Tibial nerve (tissue), 4 donors: ENCODE data around the gene STX18. TPM values are rescaled to one million over a fixed set of nuclear protein-coding genes. Genes with fewer than 3 reads are reported as not detected.

Experiments used
- DNase-seq, 2 donors: peaks; one replicate each; pipeline ENCODE4 v3.0.0-alpha.2; 2019; ENCODE audit warnings: low spot score in 2 of 2
- H3K27ac ChIP-seq, 4 donors: fragments of 200-600 bp; sonication (generic) in 3 of 4; one replicate each; pipeline ENCODE4 v1.5.1; 2017 to 2019; ENCODE audit warnings: mild to moderate bottlenecking in 1 of 4
- H3K27me3 ChIP-seq, 2 donors: fragments of 200-600 bp; sonication (generic) in 1 of 2; one replicate each; pipeline versions ENCODE4 v1.5.1 to v1.6.0; 2017 to 2019
- H3K36me3 ChIP-seq, 3 donors: fragments of 200-600 bp; sonication (generic); one replicate each; pipeline ENCODE4 v1.5.1; 2018 to 2019
- H3K4me1 ChIP-seq, 4 donors: fragments of 200-600 bp; sonication (generic) in 3 of 4; one replicate each; pipeline ENCODE4 v1.5.1; 2017 to 2019
- H3K4me3 ChIP-seq, 4 donors: fragments of 200-600 bp; sonication (generic) in 3 of 4; one replicate each; pipeline ENCODE4 v1.5.1; 2017 to 2019; ENCODE audit warnings: mild to moderate bottlenecking in 1 of 4, moderate library complexity in 1 of 4
- H3K9me3 ChIP-seq, 4 donors: fragments of 200-600 bp; sonication (generic) in 3 of 4; one replicate each; pipeline ENCODE4 v1.5.1; 2017 to 2019
- EP300 ChIP-seq, 2 donors: sonication (generic); formaldehyde crosslinking; IDR thresholded peaks; one replicate each; pipeline ENCODE4 v1.6.1; 2017; ENCODE audit warnings: antibody characterized with exemption in 2 of 2, mild to moderate bottlenecking in 1 of 2
- POLR2A ChIP-seq, 2 donors: fragments of 450-650 bp; IDR thresholded peaks; one replicate each; pipeline ENCODE4 v1.6.1; 2017; ENCODE audit warnings: antibody characterized with exemption in 2 of 2, mild to moderate bottlenecking in 2 of 2, moderate library complexity in 2 of 2
- WGBS, 2 donors: methylation state at CpG; one replicate each; pipeline ENCODE4 v1.1.5; 2018; 5-methylcytosine and 5-hydroxymethylcytosine counted together
- total RNA-seq, 4 donors: library from RNA; depleted of rRNA; stranded (reverse); fragments of >200 nt; gene quantifications; one replicate each; pipeline ENCODE4 v1.1.0, GENCODE V29; 2016
- TF ChIP-seq, protein P1 (sequence below), 5 experiments: fragments of 200-600 bp in 3 of 5; fragments of 450-650 bp in 2 of 5; sonication (generic) in 3 of 5; IDR thresholded peaks; one replicate each; pipeline ENCODE4 v1.5.1; 2016 to 2019; ENCODE audit warnings: antibody characterized with exemption in 5 of 5, mild to moderate bottlenecking in 3 of 5, moderate library complexity in 2 of 5

The STX18 gene
- total RNA-seq, 4 donors from 2014 or later: 16.5 to 37.5 (median 21.4) TPM

GRCh38 chr4:4379540-4380087 is 162.2 kb downstream of the STX18 start:
- TF ChIP-seq EP300 (IDR thresholded peaks at IDR 0.05): no peak
- TF ChIP-seq, protein P1, sequence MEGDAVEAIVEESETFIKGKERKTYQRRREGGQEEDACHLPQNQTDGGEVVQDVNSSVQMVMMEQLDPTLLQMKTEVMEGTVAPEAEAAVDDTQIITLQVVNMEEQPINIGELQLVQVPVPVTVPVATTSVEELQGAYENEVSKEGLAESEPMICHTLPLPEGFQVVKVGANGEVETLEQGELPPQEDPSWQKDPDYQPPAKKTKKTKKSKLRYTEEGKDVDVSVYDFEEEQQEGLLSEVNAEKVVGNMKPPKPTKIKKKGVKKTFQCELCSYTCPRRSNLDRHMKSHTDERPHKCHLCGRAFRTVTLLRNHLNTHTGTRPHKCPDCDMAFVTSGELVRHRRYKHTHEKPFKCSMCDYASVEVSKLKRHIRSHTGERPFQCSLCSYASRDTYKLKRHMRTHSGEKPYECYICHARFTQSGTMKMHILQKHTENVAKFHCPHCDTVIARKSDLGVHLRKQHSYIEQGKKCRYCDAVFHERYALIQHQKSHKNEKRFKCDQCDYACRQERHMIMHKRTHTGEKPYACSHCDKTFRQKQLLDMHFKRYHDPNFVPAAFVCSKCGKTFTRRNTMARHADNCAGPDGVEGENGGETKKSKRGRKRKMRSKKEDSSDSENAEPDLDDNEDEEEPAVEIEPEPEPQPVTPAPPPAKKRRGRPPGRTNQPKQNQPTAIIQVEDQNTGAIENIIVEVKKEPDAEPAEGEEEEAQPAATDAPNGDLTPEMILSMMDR (IDR thresholded peaks at IDR 0.05): no peak
- H3K4me3 ChIP-seq: no peak overlapping the region
- H3K4me1 ChIP-seq: no peaks in the 10 kb centered on the region
- H3K27ac ChIP-seq: no peak overlapping the region
- H3K36me3 ChIP-seq: no peaks in the 10 kb centered on the region
- H3K27me3 ChIP-seq: peaks cover 0 to 19% of the 10 kb centered on the region in 2 donors
- no peak for DNase-seq
- peaks cover 0 to 6% (median 0%) of the 10 kb centered on the region in 4 donors for H3K9me3 ChIP-seq
- 56 to 57% methylated on average over 6 of the region's 6 CpGs for WGBS, 2 donors

DNA sequence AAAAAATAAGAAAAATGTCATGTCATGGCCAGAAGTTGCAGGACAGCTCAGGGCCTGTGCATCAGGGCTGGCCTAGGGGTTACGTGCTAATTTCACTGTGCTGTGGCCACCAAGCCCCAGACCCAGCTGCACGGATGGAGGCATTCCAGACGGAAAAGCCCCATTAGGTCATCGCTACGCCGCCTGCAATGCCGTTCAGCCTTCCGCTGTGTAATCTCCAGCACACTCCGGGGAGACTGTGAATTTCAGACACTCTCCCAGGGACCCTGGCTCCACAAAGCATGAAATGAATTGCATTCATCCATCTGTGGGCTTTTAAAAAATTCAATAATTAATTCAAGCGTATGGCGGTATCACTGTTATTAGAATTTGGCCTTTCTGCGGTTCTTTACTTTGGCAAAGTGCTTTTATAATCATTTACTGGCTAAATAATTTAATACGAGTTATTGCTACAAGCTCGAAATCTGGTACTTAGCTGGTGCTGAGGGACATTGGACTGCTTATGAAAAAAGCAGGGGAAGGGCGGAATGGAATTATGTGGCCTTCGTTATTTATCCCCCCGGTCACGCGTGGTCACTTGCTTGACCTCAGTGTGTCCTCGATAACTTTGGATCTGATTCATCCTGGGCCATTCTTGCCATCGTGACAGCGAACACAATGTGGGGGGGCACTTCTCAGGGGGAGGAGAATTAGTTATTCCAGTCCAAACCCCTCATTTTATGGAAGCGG is 164.0 kb downstream of the STX18 start:
- WGBS, 2 donors: 45 to 50% methylated on average over 23 of the region's 23 CpGs
- Histone ChIP-seq H3K27me3 (peaks cover 0 to 5% of the 10 kb centered on the region in 2 donors), H3K9me3 (peaks cover 0 to 12% (median 0%) of the 10 kb centered on the region in 4 donors), H3K4me3 (no peak overlapping the region), H3K4me1 (no peaks in the 10 kb centered on the region), H3K27ac (no peak overlapping the region), H3K36me3 (no peaks in the 10 kb centered on the region)
- no peak for TF ChIP-seq POLR2A (IDR thresholded peaks at IDR 0.05)
- TF ChIP-seq, protein P1 (IDR thresholded peaks at IDR 0.05): no peak
- TF ChIP-seq EP300 (IDR thresholded peaks at IDR 0.05): no peak
- no peak for DNase-seq

DNA sequence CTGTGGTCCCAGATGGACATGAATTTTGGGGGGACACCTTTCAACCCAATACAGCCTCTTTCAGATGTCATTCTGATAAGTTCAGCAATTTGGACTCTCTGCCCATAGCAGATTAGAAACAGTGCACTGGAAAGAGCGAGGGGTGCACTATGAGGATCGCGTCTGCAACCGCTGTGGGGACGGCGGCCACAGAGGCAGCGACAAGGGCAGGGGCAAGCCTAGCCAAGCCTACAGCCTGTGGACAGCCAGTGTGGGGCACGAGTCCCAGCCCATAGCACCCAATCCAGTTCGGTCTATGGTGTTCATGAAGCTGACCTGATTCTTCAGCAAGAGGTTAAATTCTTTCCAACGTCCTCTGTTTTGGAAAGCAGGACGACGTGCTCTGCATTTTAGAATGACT is 164.7 kb downstream of the STX18 start:
- no peak for TF ChIP-seq POLR2A (IDR thresholded peaks at IDR 0.05)
- TF ChIP-seq EP300 (IDR thresholded peaks at IDR 0.05): no peak
- TF ChIP-seq, protein P1 (IDR thresholded peaks at IDR 0.05): no peak

DNA sequence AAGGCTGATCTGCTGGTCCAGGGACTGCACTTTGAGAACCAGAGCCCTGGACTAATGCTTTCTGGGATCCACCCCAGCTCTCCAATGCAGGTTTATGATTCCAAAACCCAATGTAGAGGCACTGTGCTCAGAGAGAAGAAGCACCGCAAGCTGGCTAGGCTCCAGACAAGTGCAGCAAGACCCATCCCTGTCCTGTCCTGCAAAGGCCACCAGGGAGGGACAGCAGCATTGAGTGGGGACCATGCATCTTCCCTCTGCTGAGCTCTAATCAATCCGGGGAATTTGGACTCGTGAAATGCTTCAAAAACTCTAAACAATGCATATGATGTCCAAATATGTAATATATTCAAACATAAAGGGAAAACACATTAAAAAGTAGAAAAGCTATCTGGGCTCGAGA is 165.8 kb downstream of the STX18 start:
- Histone ChIP-seq H3K4me1 (no peaks in the 10 kb centered on the region), H3K9me3 (peaks cover 0 to 15% (median 0%) of the 10 kb centered on the region in 4 donors), H3K4me3 (no peak overlapping the region), H3K27ac (no peak overlapping the region), H3K36me3 (no peaks in the 10 kb centered on the region), H3K27me3 (peaks cover 0 to 5% of the 10 kb centered on the region in 2 donors)
- TF ChIP-seq POLR2A (IDR thresholded peaks at IDR 0.05) (no peak), EP300 (IDR thresholded peaks at IDR 0.05) (no peak)
- TF ChIP-seq, protein P1 (IDR thresholded peaks at IDR 0.05): no peak
- 68 to 86% methylated on average over 4 of the region's 4 CpGs for WGBS, 2 donors
- DNase-seq: no peak

More for the DNA sequence above, 164.7 kb downstream of the STX18 start:
- Histone ChIP-seq H3K9me3 (peaks cover 0 to 12% (median 0%) of the 10 kb centered on the region in 4 donors), H3K4me3 (no peak overlapping the region), H3K36me3 (no peaks in the 10 kb centered on the region), H3K27ac (no peak overlapping the region), H3K27me3 (peaks cover 0 to 5% of the 10 kb centered on the region in 2 donors), H3K4me1 (no peaks in the 10 kb centered on the region)
- no peak for DNase-seq
- 75 to 77% methylated on average over 12 of the region's 12 CpGs for WGBS, 2 donors

- Histone ChIP-seq H3K27ac (no peak overlapping the region), H3K4me1 (no peaks in the 10 kb centered on the region), H3K36me3 (no peaks in the 10 kb centered on the region), H3K4me3 (no peak overlapping the region), H3K9me3 (peaks cover 0 to 15% (median 0%) of the 10 kb centered on the region in 4 donors), H3K27me3 (no peaks in the 10 kb centered on the region)
- TF ChIP-seq POLR2A (IDR thresholded peaks at IDR 0.05) (no peak), EP300 (IDR thresholded peaks at IDR 0.05) (no peak)
- TF ChIP-seq, protein P1 (IDR thresholded peaks at IDR 0.05): no peak
- 87 to 90% methylated on average over 6 of the region's 6 CpGs for WGBS, 2 donors
- no peak for DNase-seq
Measured at GRCh38 chr4:4374388-4375098, 167.3 kb downstream of the STX18 start.
